PC-3 (cell line): ENCODE results near the gene EXOC4.

Experiments
- EZH2phosphoT487 ChIP-seq: fragments of 300-600 bp; sonication (generic); IDR thresholded peaks from 2 replicates; pipeline ENCODE4 v1.6.1; 2018; ENCODE audit warnings: mild to moderate bottlenecking, antibody characterized with exemption, low read length, borderline replicate concordance
- TF ChIP-seq, protein P1 (sequence below): fragments of 300-600 bp; sonication (generic); conservative IDR thresholded peaks from 2 replicates; pipeline ENCODE4 v1.5.1; 2017; ENCODE audit warnings: antibody characterized with exemption, low read depth, mild to moderate bottlenecking, low read length

DNA sequence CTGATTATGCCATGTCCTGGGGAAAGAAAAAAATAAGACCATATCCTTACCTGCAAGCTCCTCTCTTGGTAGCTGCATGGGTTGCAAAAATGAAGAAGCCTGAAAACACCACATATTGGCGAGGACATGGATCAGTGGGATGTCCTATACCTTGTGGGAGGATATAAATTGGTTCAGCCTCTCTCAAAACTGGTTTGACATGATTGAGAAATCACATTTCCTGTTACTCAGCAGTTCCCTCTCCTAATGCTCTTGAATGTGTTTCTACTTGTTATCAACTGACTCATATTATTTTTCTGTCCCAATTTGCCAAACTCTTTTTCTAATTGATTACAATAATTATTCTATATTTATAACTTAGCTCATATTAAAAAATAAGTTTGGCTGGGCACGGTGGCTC is 380.2 kb downstream of the EXOC4 start:
- TF ChIP-seq, protein P1, sequence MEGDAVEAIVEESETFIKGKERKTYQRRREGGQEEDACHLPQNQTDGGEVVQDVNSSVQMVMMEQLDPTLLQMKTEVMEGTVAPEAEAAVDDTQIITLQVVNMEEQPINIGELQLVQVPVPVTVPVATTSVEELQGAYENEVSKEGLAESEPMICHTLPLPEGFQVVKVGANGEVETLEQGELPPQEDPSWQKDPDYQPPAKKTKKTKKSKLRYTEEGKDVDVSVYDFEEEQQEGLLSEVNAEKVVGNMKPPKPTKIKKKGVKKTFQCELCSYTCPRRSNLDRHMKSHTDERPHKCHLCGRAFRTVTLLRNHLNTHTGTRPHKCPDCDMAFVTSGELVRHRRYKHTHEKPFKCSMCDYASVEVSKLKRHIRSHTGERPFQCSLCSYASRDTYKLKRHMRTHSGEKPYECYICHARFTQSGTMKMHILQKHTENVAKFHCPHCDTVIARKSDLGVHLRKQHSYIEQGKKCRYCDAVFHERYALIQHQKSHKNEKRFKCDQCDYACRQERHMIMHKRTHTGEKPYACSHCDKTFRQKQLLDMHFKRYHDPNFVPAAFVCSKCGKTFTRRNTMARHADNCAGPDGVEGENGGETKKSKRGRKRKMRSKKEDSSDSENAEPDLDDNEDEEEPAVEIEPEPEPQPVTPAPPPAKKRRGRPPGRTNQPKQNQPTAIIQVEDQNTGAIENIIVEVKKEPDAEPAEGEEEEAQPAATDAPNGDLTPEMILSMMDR: no peak
- no peak for TF ChIP-seq EZH2phosphoT487
